ENCODE data around the gene TRIM59. TPM values are rescaled to one million over a fixed set of nuclear protein-coding genes. Genes with fewer than 3 reads are reported as not detected.

The TRIM59 gene
- total and polyA plus RNA-seq, 9 of the 15 experiments (the other 6 are each of a cell fraction or from before 2014, with no cell fraction given): 16.8 to 101 (median 34.8) TPM

DNA sequence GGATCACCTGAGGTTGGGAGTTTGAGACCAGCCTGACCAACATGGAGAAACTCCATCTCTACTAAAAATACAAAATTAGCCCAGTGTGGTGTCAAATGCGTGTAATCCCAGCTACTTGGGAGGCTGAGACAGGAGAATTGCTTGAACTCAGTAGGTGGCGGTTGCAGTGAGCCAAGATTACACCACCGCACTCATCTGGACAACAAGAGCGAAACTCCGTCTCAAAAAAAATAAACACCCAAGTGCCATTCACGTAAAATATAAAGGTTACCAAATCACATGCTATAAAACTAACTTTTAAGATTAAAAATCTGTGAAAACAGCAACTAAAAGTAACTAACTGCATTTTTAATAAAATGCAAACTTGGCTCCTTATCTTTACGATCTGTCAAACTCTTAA is 8.9 kb downstream of the TRIM59 start:
- Histone ChIP-seq H3K36me3 (ENCODE audit: control insufficient read depth, insufficient read depth, low read length) (peaks cover 86% of the 10 kb centered on the region), H3K27me3 (ENCODE audit: control insufficient read depth in 2 of 2, insufficient read depth in 2 of 2, low read length in 2 of 2) (no peaks in the 10 kb centered on the region)

More for the DNA sequence above, 8.9 kb downstream of the TRIM59 start:
- no peak overlapping the region for H2AFZ ChIP-seq (ENCODE audit: low read depth, low read length)
- DNase-seq (ENCODE audit: extremely low read depth in 1 of 4, low spot score in 3 of 4) (no peak), ATAC-seq (no peak), FAIRE-seq (no peak)
- peaks cover 98% of the 10 kb centered on the region for H3K79me2 ChIP-seq (ENCODE audit: control insufficient read depth, insufficient read depth, low read length)
- H4K20me1 ChIP-seq (replicated peaks; ENCODE audit: control insufficient read depth, insufficient read depth, low read length): 0 out of 2 replicates have a peak, but pooled peaks cover 4% of the 10 kb centered on the region
- H3K4me3 ChIP-seq: no peak overlapping the region
- in situ Hi-C loops (cut with MboI): no loop called here
- no peaks in the 10 kb centered on the region for H3K9me1 ChIP-seq (ENCODE audit: control insufficient read depth, insufficient read depth, low read length)
- POLR2A ChIA-PET: interaction anchor here (1.0 to 2.0 kb wide), 3 partner anchors 9 to 13 kb away, joined by 4 to 15 read pairs (median 4); partner anchors contain the start of gene TRIM59
- H3K9ac ChIP-seq (ENCODE audit: insufficient read depth in 1 of 2, low read depth in 2 of 2, low read length in 2 of 2): no peak overlapping the region
- H3K4me1 ChIP-seq (replicated peaks in 1 of 2; ENCODE audit: control insufficient read depth in 2 of 2, insufficient read depth in 2 of 2, low read length in 2 of 2): peaks cover 9 to 11% of the 10 kb centered on the region in 2 experiments; a peak in 3 of 5 replicates
- no peak overlapping the region for H3K4me2 ChIP-seq (ENCODE audit: insufficient read depth, low read length)
- BruUV-seq (replicated peaks): no TSS peak
- CTCF ChIA-PET (ENCODE audit: low intra/inter-chr PET ratio): interaction anchor here (0.6 kb wide), 1 partner anchor 27 kb away, joined by 3 read pairs; no protein-coding TSS in a partner anchor
- TF ChIP-seq ZNF431 (CRISPR knock-in tag; IDR thresholded peaks at IDR 0.05) (no peak), MYC (IDR thresholded peaks at IDR 0.05; ENCODE audit: low read depth, low read length) (no peak), MYC (CRISPR knock-in tag; IDR thresholded peaks at IDR 0.05; ENCODE audit: borderline replicate concordance, low read depth) (no peak), BMI1 (IDR thresholded peaks at IDR 0.05; ENCODE audit: low read length) (no peak), ZNF274 (IDR thresholded peaks at IDR 0.05; ENCODE audit: borderline replicate concordance, low read depth, low read length) (no peak)
- TF ChIP-seq, protein P1, sequence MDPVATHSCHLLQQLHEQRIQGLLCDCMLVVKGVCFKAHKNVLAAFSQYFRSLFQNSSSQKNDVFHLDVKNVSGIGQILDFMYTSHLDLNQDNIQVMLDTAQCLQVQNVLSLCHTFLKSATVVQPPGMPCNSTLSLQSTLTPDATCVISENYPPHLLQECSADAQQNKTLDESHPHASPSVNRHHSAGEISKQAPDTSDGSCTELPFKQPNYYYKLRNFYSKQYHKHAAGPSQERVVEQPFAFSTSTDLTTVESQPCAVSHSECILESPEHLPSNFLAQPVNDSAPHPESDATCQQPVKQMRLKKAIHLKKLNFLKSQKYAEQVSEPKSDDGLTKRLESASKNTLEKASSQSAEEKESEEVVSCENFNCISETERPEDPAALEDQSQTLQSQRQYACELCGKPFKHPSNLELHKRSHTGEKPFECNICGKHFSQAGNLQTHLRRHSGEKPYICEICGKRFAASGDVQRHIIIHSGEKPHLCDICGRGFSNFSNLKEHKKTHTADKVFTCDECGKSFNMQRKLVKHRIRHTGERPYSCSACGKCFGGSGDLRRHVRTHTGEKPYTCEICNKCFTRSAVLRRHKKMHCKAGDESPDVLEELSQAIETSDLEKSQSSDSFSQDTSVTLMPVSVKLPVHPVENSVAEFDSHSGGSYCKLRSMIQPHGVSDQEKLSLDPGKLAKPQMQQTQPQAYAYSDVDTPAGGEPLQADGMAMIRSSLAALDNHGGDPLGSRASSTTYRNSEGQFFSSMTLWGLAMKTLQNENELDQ (CRISPR knock-in tag; IDR thresholded peaks at IDR 0.05; ENCODE audit: borderline replicate concordance): no peak
- TF ChIP-seq, protein P2, sequence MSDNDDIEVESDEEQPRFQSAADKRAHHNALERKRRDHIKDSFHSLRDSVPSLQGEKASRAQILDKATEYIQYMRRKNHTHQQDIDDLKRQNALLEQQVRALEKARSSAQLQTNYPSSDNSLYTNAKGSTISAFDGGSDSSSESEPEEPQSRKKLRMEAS (CRISPR knock-in tag; IDR thresholded peaks at IDR 0.05): no peak
- TF ChIP-seq, protein P3, sequence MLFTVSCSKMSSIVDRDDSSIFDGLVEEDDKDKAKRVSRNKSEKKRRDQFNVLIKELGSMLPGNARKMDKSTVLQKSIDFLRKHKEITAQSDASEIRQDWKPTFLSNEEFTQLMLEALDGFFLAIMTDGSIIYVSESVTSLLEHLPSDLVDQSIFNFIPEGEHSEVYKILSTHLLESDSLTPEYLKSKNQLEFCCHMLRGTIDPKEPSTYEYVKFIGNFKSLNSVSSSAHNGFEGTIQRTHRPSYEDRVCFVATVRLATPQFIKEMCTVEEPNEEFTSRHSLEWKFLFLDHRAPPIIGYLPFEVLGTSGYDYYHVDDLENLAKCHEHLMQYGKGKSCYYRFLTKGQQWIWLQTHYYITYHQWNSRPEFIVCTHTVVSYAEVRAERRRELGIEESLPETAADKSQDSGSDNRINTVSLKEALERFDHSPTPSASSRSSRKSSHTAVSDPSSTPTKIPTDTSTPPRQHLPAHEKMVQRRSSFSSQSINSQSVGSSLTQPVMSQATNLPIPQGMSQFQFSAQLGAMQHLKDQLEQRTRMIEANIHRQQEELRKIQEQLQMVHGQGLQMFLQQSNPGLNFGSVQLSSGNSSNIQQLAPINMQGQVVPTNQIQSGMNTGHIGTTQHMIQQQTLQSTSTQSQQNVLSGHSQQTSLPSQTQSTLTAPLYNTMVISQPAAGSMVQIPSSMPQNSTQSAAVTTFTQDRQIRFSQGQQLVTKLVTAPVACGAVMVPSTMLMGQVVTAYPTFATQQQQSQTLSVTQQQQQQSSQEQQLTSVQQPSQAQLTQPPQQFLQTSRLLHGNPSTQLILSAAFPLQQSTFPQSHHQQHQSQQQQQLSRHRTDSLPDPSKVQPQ (CRISPR knock-in tag; IDR thresholded peaks at IDR 0.05; ENCODE audit: borderline replicate concordance): no peak
- TF ChIP-seq, protein P4, sequence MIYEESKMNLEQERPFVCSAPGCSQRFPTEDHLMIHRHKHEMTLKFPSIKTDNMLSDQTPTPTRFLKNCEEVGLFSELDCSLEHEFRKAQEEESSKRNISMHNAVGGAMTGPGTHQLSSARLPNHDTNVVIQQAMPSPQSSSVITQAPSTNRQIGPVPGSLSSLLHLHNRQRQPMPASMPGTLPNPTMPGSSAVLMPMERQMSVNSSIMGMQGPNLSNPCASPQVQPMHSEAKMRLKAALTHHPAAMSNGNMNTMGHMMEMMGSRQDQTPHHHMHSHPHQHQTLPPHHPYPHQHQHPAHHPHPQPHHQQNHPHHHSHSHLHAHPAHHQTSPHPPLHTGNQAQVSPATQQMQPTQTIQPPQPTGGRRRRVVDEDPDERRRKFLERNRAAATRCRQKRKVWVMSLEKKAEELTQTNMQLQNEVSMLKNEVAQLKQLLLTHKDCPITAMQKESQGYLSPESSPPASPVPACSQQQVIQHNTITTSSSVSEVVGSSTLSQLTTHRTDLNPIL (CRISPR knock-in tag; IDR thresholded peaks at IDR 0.05): no peak
- no peaks in the 10 kb centered on the region for H3K9me3 ChIP-seq (replicated peaks; ENCODE audit: control insufficient read depth, insufficient read depth, low read depth, low read length)
- H3K27ac ChIP-seq (ENCODE audit: extremely low read depth, low read depth, low read length): no peak overlapping the region
- WGBS (ENCODE audit: insufficient coverage, low coverage, missing lambda C conversion rate): 94% methylated on average over 7 of the region's 7 CpGs
- intact Hi-C loops (cut with micrococcal nuclease): no loop called here
